Keratinocyte (primary cell): ENCODE measurements around the gene CDK14. TPM values are rescaled to one million over a fixed set of nuclear protein-coding genes. Genes with fewer than 3 reads are reported as not detected.

ENCODE experiments used
- DNase-seq: peaks from one replicate; pipeline ENCODE4 v3.0.0-alpha.2; 2011; ENCODE audit warnings: low read depth, missing footprints, low spot score
- FAIRE-seq: peaks from 2 replicates; lab custom pipeline; 2011; peaks lifted over from hg19 to GRCh38; lab: Jason Lieb, UNC
- H2AFZ ChIP-seq: 2 replicates; pipeline ENCODE4 v1.6.0; 2012; ENCODE audit warnings: low read length, control low read depth, inconsistent platforms; ENCODE audit not compliant: control insufficient read depth
- H3K27ac ChIP-seq: 2 replicates; pipeline ENCODE4 v1.5.1; 2011; ENCODE audit warnings: low read length; ENCODE audit not compliant: control insufficient read depth, insufficient read depth
- H3K27me3 ChIP-seq: 3 replicates; pipeline ENCODE4 v1.6.0; 2011; ENCODE audit warnings: low read length; ENCODE audit not compliant: control insufficient read depth, insufficient read depth; ENCODE audit errors: extremely low read depth
- H3K36me3 ChIP-seq, 2 experiments: 2 replicates in 1 of 2; 3 replicates in 1 of 2; pipeline ENCODE4 v1.5.1; 2011; ENCODE audit warnings: low read length in 2 of 2, mild to moderate bottlenecking in 1 of 2; ENCODE audit not compliant: control insufficient read depth in 2 of 2, insufficient read depth in 2 of 2; ENCODE audit errors: extremely low read depth in 1 of 2
- H3K4me1 ChIP-seq: 3 replicates; pipeline ENCODE4 v1.5.1; 2011; ENCODE audit warnings: low read length; ENCODE audit not compliant: control insufficient read depth, insufficient read depth; ENCODE audit errors: extremely low read depth
- H3K4me2 ChIP-seq: 3 replicates; pipeline ENCODE4 v1.6.0; 2011; ENCODE audit warnings: low read depth, low read length; ENCODE audit not compliant: control insufficient read depth, insufficient read depth; ENCODE audit errors: extremely low read depth
- H3K4me3 ChIP-seq, 3 experiments: fragments of 200-600 bp in 1 of 3; sonication (generic) in 1 of 3; 2 replicates in 2 of 3; 3 replicates in 1 of 3; pipeline ENCODE4 v1.5.1; 2011 to 2016; ENCODE audit warnings: low read length in 3 of 3, mild to moderate bottlenecking in 3 of 3, control low read depth in 2 of 3, inconsistent platforms in 1 of 3, low read depth in 1 of 3, mixed read lengths in 1 of 3, mixed run types in 1 of 3, moderate library complexity in 1 of 3; ENCODE audit not compliant: control insufficient read depth in 2 of 3, insufficient read depth in 2 of 3; ENCODE audit errors: extremely low read depth in 1 of 3
- H3K79me2 ChIP-seq: 2 replicates; pipeline ENCODE4 v1.6.0; 2012; ENCODE audit warnings: low read length; ENCODE audit not compliant: control insufficient read depth, insufficient read depth
- H3K9ac ChIP-seq: 3 replicates; pipeline ENCODE4 v1.6.0; 2011; ENCODE audit warnings: low read length; ENCODE audit not compliant: control insufficient read depth, insufficient read depth; ENCODE audit errors: extremely low read depth
- H3K9me1 ChIP-seq: 3 replicates; pipeline ENCODE4 v1.6.0; 2011; ENCODE audit warnings: low read length; ENCODE audit not compliant: control insufficient read depth, insufficient read depth; ENCODE audit errors: extremely low read depth
- H3K9me3 ChIP-seq: 2 replicates; pipeline ENCODE4 v1.5.1; 2012; ENCODE audit warnings: low read depth, low read length; ENCODE audit not compliant: control insufficient read depth
- H4K20me1 ChIP-seq: 3 replicates; pipeline ENCODE4 v1.6.0; 2011; ENCODE audit warnings: low read length; ENCODE audit not compliant: control insufficient read depth, insufficient read depth; ENCODE audit errors: extremely low read depth
- CTCF ChIP-seq, 3 experiments: IDR thresholded peaks in 1 of 3; conservative IDR thresholded peaks in 1 of 3; optimal IDR thresholded peaks in 1 of 3; 2 replicates in 2 of 3; 3 replicates in 1 of 3; pipeline versions ENCODE3 to v1.5.1; 2011; ENCODE audit warnings: low read length in 3 of 3, mild to moderate bottlenecking in 3 of 3, moderate library complexity in 2 of 3, control low read depth in 1 of 3, inconsistent platforms in 1 of 3; ENCODE audit not compliant: insufficient read depth in 2 of 3; ENCODE audit errors: extremely low read depth in 1 of 3
- EZH2 ChIP-seq: IDR thresholded peaks from one replicate; pipeline ENCODE4 v1.6.1; 2012; ENCODE audit warnings: inconsistent platforms, mild to moderate bottlenecking, low read length, moderate library complexity
- dilution Hi-C: fragments of 300-500 bp; cut with MboI; formaldehyde crosslinking; loops from one replicate; pipeline ENCODE4 v1.7.0; 2020; ENCODE audit warnings: low sequenced_read_pairs; ENCODE audit not compliant: extremely low pct_ligation_motif_present
- polyA plus RNA-seq, 5 experiments: library from polyadenylated mRNA; depleted of rRNA in 3 of 5; stranded (reverse) in 3 of 5; stranded (forward) in 1 of 5; unstranded in 1 of 5; fragments of >200 nt; gene quantifications; 1 replicate in 1 of 5; 2 replicates in 3 of 5; 3 replicates in 1 of 5; pipeline versions ENCODE4 v1.2.1 to v1.2.3, GENCODE V29; 2011 to 2012; ENCODE audit warnings: missing spikeins in 2 of 5, low read depth in 1 of 5, low replicate concordance in 1 of 5

CDK14 gene
- polyA plus RNA-seq, 1 donor (not counting 4 experiments of a cell fraction or from before 2014, with no cell fraction given): 4.0 TPM

DNA sequence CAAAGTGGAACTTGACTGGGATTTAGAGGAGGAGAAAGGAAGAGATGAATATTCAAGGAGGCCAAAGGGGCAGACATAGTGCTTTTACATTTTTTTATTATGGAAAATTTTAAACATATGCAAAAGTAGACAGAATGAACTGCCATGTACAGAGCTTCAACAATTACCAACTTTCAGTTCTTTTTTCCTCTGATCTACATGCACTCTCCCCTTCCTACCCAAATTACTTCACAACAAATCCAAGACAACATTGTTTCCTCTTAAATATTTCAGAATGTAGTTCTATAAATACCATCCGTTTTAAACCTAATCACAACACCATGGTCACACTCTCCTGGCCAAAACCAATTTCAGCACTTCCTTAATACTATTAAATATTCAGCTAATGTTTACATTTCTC is 584.6 kb downstream of the CDK14 start:
- no peak for DNase-seq
- no peaks in the 10 kb centered on the region for H3K36me3 ChIP-seq
- no peak for FAIRE-seq
- peaks cover 4% of the 10 kb centered on the region for H3K4me1 ChIP-seq
- H3K4me2 ChIP-seq: no peak overlapping the region
- H4K20me1 ChIP-seq: no peaks in the 10 kb centered on the region
- H2AFZ ChIP-seq: no peak overlapping the region
- H3K27me3 ChIP-seq: no peaks in the 10 kb centered on the region
- no peaks in the 10 kb centered on the region for H3K9me1 ChIP-seq
- H3K9me3 ChIP-seq: no peaks in the 10 kb centered on the region
- no peak overlapping the region for H3K4me3 ChIP-seq
- dilution Hi-C loops: no loop called here
- TF ChIP-seq CTCF (optimal IDR thresholded peaks at IDR 0.05 in 1 of 3, IDR thresholded peaks at IDR 0.05 in 1 of 3, conservative IDR thresholded peaks at IDR 0.05 in 1 of 3; ENCODE audit: extremely low read depth in 1 of 3, insufficient read depth in 2 of 3, low read length in 3 of 3) (no peak), EZH2 (no peak)
- no peaks in the 10 kb centered on the region for H3K79me2 ChIP-seq
- no peak overlapping the region for H3K27ac ChIP-seq
- no peak overlapping the region for H3K9ac ChIP-seq

GRCh38 chr7:91181949-91182348 is 585.8 kb downstream of the CDK14 start:
- dilution Hi-C loops: no loop called here
- H3K27me3 ChIP-seq: no peaks in the 10 kb centered on the region
- no peaks in the 10 kb centered on the region for H3K9me1 ChIP-seq
- no peaks in the 10 kb centered on the region for H3K9me3 ChIP-seq
- no peaks in the 10 kb centered on the region for H3K79me2 ChIP-seq
- H3K9ac ChIP-seq: no peak overlapping the region
- H3K27ac ChIP-seq: no peak overlapping the region
- H3K4me2 ChIP-seq: no peak overlapping the region
- no peaks in the 10 kb centered on the region for H4K20me1 ChIP-seq
- no peak overlapping the region for H2AFZ ChIP-seq
- TF ChIP-seq CTCF (optimal IDR thresholded peaks at IDR 0.05 in 1 of 3, IDR thresholded peaks at IDR 0.05 in 1 of 3, conservative IDR thresholded peaks at IDR 0.05 in 1 of 3; ENCODE audit: extremely low read depth in 1 of 3, insufficient read depth in 2 of 3, low read length in 3 of 3): no peak
- no peak for TF ChIP-seq EZH2
- no peak overlapping the region for H3K4me3 ChIP-seq
- DNase-seq (no peak), FAIRE-seq (no peak)
- H3K36me3 ChIP-seq: no peaks in the 10 kb centered on the region
- H3K4me1 ChIP-seq: peaks cover 4% of the 10 kb centered on the region
